AG04449 (cell line): ENCODE data around the gene ANXA4.

ENCODE experiments used
- CTCF ChIA-PET: fragments of 350-600 bp; formaldehyde crosslinking; extraction: SDS; loops from one replicate; lab custom pipeline; 2021; ENCODE audit warnings: antibody characterized with exemption; lab: Yijun Ruan, JAX
- POLR2A ChIA-PET: fragments of 400-600, 350-600 bp; formaldehyde crosslinking; extraction: SDS; loops from one replicate; lab custom pipeline; 2020; ENCODE audit warnings: antibody characterized with exemption, inconsistent platforms; lab: Yijun Ruan, JAX
- DNase-seq: peaks from one replicate; pipeline ENCODE4 v3.0.0-alpha.2; 2010; ENCODE audit warnings: low read depth, low spot score
- H3K4me3 ChIP-seq: 2 replicates; pipeline ENCODE4 v1.5.1; 2011; ENCODE audit warnings: low read depth, mild to moderate bottlenecking, control low read depth, low read length
- CTCF ChIP-seq: IDR thresholded peaks from one replicate; pipeline ENCODE4 v1.5.1; 2011; ENCODE audit warnings: mild to moderate bottlenecking, moderate library complexity, low read length, control low read depth, inconsistent platforms; ENCODE audit not compliant: insufficient read depth; ENCODE audit errors: missing control alignments

ANXA4 gene

GRCh38 chr2:69741575-69742321 is at the start of gene ANXA4:
TSS of gene ANXA4 (plus strand) at chr2:69742134. CDS start at chr2:69781566, 39,432 bp downstream.
- CTCF ChIA-PET = interaction anchor here (0.9 to 8.7 kb wide), 10 partner anchors 11 to 75 kb away, joined by 3 to 82 read pairs (median 3); no protein-coding TSS in a partner anchor
- no peak for TF ChIP-seq CTCF
- no peak for DNase-seq
- H3K4me3 ChIP-seq = peak within 1 kb of the TSS; percentile 74
- POLR2A ChIA-PET = interaction anchor here (0.6 to 1.9 kb wide), 11 partner anchors 9 to 173 kb away, joined by 3 to 9 read pairs (median 4); partner anchors contain the start of gene MXD1

GRCh38 chr2:69692424-69692823 is 49.5 kb upstream of the ANXA4 start:
- ChIA-PET CTCF (interaction anchor here (1.2 kb wide), 1 partner anchor 255 kb away, joined by 4 read pairs; the partner anchor contains the start of gene NFU1), POLR2A (no interaction called here)
- no peak for DNase-seq
- no peak for TF ChIP-seq CTCF
- no peak overlapping the region for H3K4me3 ChIP-seq

- ChIA-PET CTCF (interaction anchor here (0.9 to 1.5 kb wide), 4 partner anchors 10 to 256 kb away, joined by 3 to 4 read pairs (median 3); partner anchors contain the start of gene NFU1), POLR2A (no interaction called here)
- TF ChIP-seq CTCF = no peak
- no peak for DNase-seq
- H3K4me3 ChIP-seq = no peak overlapping the region
Measured at GRCh38 chr2:69693059-69693774, 48.7 kb upstream of the ANXA4 start.

GRCh38 chr2:69693775-69694450 is 48.0 kb upstream of the ANXA4 start:
- ChIA-PET POLR2A (no interaction called here), CTCF (interaction anchor here (0.9 to 1.5 kb wide), 4 partner anchors 11 to 257 kb away, joined by 3 to 4 read pairs (median 3); partner anchors contain the start of gene NFU1)
- H3K4me3 ChIP-seq = no peak overlapping the region
- no peak for TF ChIP-seq CTCF
- no peak for DNase-seq

- no peak for TF ChIP-seq CTCF
- CTCF ChIA-PET = interaction anchor here (1.0 to 3.7 kb wide), 5 partner anchors 11 to 135 kb away, joined by 3 to 14 read pairs (median 5); no protein-coding TSS in a partner anchor
- H3K4me3 ChIP-seq = no peak overlapping the region
- DNase-seq = peak; percentile 88
- POLR2A ChIA-PET = interaction anchor here (0.6 kb wide), 1 partner anchor 62 kb away, joined by 4 read pairs; no protein-coding TSS in a partner anchor
Measured at GRCh38 chr2:69694894-69695849, 46.8 kb upstream of the ANXA4 start.
